Measurements from ENCODE around the gene HORMAD2.

The HORMAD2 gene

GRCh38 chr22:30171008-30171407 is 90.7 kb downstream of the HORMAD2 start:
- no peak for DNase-seq

GRCh38 chr22:30175690-30176288 is 95.5 kb downstream of the HORMAD2 start:
- DNase-seq, result no peak

- DNase-seq, result no peak
Measured at GRCh38 chr22:30176431-30176830, 96.2 kb downstream of the HORMAD2 start.

GRCh38 chr22:30178181-30179126 is 98.2 kb downstream of the HORMAD2 start:
- peak; percentile 69 for DNase-seq

GRCh38 chr22:30180616-30181015 is 100.4 kb downstream of the HORMAD2 start:
- no peak for DNase-seq

- DNase-seq, result no peak
Measured at GRCh38 chr22:30181459-30182349, 101.4 kb downstream of the HORMAD2 start.

- no peak for DNase-seq
Measured at GRCh38 chr22:30182350-30182745, 102.1 kb downstream of the HORMAD2 start.

- no peak for DNase-seq
Measured at GRCh38 chr22:30182815-30183214, 102.6 kb downstream of the HORMAD2 start.

- DNase-seq, result no peak
Measured at GRCh38 chr22:30183271-30183670, 103.0 kb downstream of the HORMAD2 start.

- no peak for DNase-seq
Measured at GRCh38 chr22:30183861-30184278, 103.6 kb downstream of the HORMAD2 start.

- DNase-seq, result no peak
Measured at GRCh38 chr22:30185129-30185528, 104.9 kb downstream of the HORMAD2 start.

- DNase-seq, result no peak
Measured at GRCh38 chr22:30185549-30185948, 105.3 kb downstream of the HORMAD2 start.

- DNase-seq, result no peak
Measured at GRCh38 chr22:30186041-30186440, 105.8 kb downstream of the HORMAD2 start.

- DNase-seq, result no peak
Measured at GRCh38 chr22:30186510-30186909, 106.2 kb downstream of the HORMAD2 start.

- DNase-seq, result no peak
Measured at GRCh38 chr22:30187094-30187493, 106.8 kb downstream of the HORMAD2 start.

GRCh38 chr22:30187529-30188407 is 107.5 kb downstream of the HORMAD2 start:
- no peak for DNase-seq

GRCh38 chr22:30188911-30189310 is 108.6 kb downstream of the HORMAD2 start:
- DNase-seq, result no peak

GRCh38 chr22:30190574-30190973 is 110.3 kb downstream of the HORMAD2 start:
- DNase-seq, result no peak

GRCh38 chr22:30191040-30191701 is 110.9 kb downstream of the HORMAD2 start:
- DNase-seq, result no peak

GRCh38 chr22:30192427-30192826 is 112.2 kb downstream of the HORMAD2 start:
- no peak for DNase-seq

GRCh38 chr22:30193031-30193775 is 112.9 kb downstream of the HORMAD2 start:
- peak; percentile 32 for DNase-seq
